Transverse colon (tissue), 4 donors: Measurements from ENCODE around the gene ARID3B.

Experiments
- CTCF ChIP-seq, 5 experiments: fragments of 200-600 bp in 3 of 5; fragments of 450-650 bp in 2 of 5; sonication (generic) in 3 of 5; IDR thresholded peaks; 1 replicate in 2 of 5; 2 replicates in 3 of 5; pipeline ENCODE4 v1.5.1; 2016 to 2017; ENCODE audit warnings: antibody characterized with exemption in 5 of 5, inconsistent platforms in 3 of 5, mild to moderate bottlenecking in 2 of 5, moderate library complexity in 1 of 5
- POLR2A ChIP-seq: fragments of 450-650 bp; IDR thresholded peaks from one replicate; pipeline ENCODE4 v1.6.1; 2016; ENCODE audit warnings: antibody characterized with exemption, mild to moderate bottlenecking, moderate library complexity
- POLR2AphosphoS5 ChIP-seq, 3 donors: sonication (generic); formaldehyde crosslinking; IDR thresholded peaks; one replicate each; pipeline ENCODE4 v1.6.1; 2016; ENCODE audit warnings: antibody characterized with exemption in 3 of 3

GRCh38 chr15:74545776-74546656 lies 5.0 kb downstream of the ARID3B start:
- TF ChIP-seq CTCF (IDR thresholded peaks at IDR 0.05) (peak in 1 of 5 experiments; percentile 25), POLR2AphosphoS5 (IDR thresholded peaks at IDR 0.05) (peak; percentile 81 to 90 (median 86)), POLR2A (no peak)
